Activated CD4-positive, alpha-beta T cell treated with anti-CD3 and anti-CD28 coated beads for 36 hours (primary cell): Measurements from ENCODE around the gene ATP8B1. TPM values are rescaled to one million over a fixed set of nuclear protein-coding genes. Genes with fewer than 3 reads are reported as not detected.

Experiments
- ATAC-seq: fragments of 200-7000 bp; cut with Tn5 transposase; one replicate; pipeline ENCODE4 v1.10.0; 2021; ENCODE audit warnings: mild to moderate bottlenecking, moderate library complexity
- CTCF ChIA-PET: fragments of 350-600 bp; sonication (Branson Sonifier 250); formaldehyde crosslinking; loops from one replicate; lab custom pipeline; 2021; ENCODE audit warnings: antibody characterized with exemption; lab: Charles Lee
- POLR2A ChIA-PET: fragments of 350-600 bp; sonication (Branson Sonifier 250); formaldehyde crosslinking; loops from one replicate; lab custom pipeline; 2021; ENCODE audit warnings: antibody characterized with exemption, inconsistent platforms; lab: Charles Lee
- DNase-seq: peaks from one replicate; pipeline ENCODE4 v3.0.0-alpha.2; 2020
- H3K27ac Mint-ChIP-seq: one replicate; pipeline ENCODE4 v1.8.0; 2021; ENCODE audit warnings: mixed read lengths
- H3K27me3 Mint-ChIP-seq: one replicate; pipeline ENCODE4 v1.8.0; 2021; ENCODE audit warnings: mixed read lengths
- H3K36me3 Mint-ChIP-seq: one replicate; pipeline ENCODE4 v1.8.0; 2021; ENCODE audit warnings: low read depth, mixed read lengths
- H3K4me1 Mint-ChIP-seq: one replicate; pipeline ENCODE4 v1.8.0; 2021; ENCODE audit warnings: mixed read lengths
- H3K4me3 Mint-ChIP-seq: one replicate; pipeline ENCODE4 v1.8.0; 2021; ENCODE audit warnings: mild to moderate bottlenecking, moderate library complexity, mixed read lengths
- H3K9me3 Mint-ChIP-seq: one replicate; pipeline ENCODE4 v1.8.0; 2021; ENCODE audit warnings: low read depth, mixed read lengths
- intact Hi-C, 2 experiments: fragments of 100-400 bp; cut with DNase I in 1 of 2; cut with micrococcal nuclease in 1 of 2; formaldehyde crosslinking; loops; one replicate each; pipeline versions ENCODE4 v1.14.2 to v1.15.1; 2022 to 2024; cut with DNase I, micrococcal nuclease
- total RNA-seq, 2 experiments: library from RNA; stranded (reverse); gene quantifications; one replicate each; pipeline ENCODE4 v1.2.3, GENCODE V29; 2021

ATP8B1 gene
- total RNA-seq, 2 experiments from 2014 or later, result not detected

GRCh38 chr18:57630002-57630753, 172.9 kb downstream of the ATP8B1 start:
- Mint-ChIP-seq H3K4me3 (peak overlapping the region; percentile 97), H3K36me3 (peaks cover 3% of the 10 kb centered on the region), H3K27ac (peak overlapping the region; percentile 96), H3K9me3 (no peaks in the 10 kb centered on the region), H3K4me1 (peaks cover 11% of the 10 kb centered on the region), H3K27me3 (no peaks in the 10 kb centered on the region)
- DNase-seq (peak; percentile 97), ATAC-seq (peak; percentile 99)
- ChIA-PET POLR2A (interaction anchor here (0.6 to 3.1 kb wide), 3 partner anchors 9 to 208 kb away, joined by 4 to 13 read pairs (median 6); partner anchors contain the start of gene NARS1), CTCF (interaction anchor here (0.8 to 1.9 kb wide), 7 partner anchors 10 to 551 kb away, joined by 3 to 10 read pairs (median 3); partner anchors contain the start of gene NARS1)
- intact Hi-C loops, result loop anchor here (1.0 to 10.0 kb wide), 7 partner anchors 9 to 992 kb away; partner anchors contain the start of genes NARS1 (in 2 of the 2), FECH (in 1 of the 2), NEDD4L (in 1 of the 2) and TXNL1 (in 1 of the 2)

- Mint-ChIP-seq H3K4me1 (peaks cover 11% of the 10 kb centered on the region), H3K27ac (peak overlapping the region; percentile 96), H3K4me3 (peak overlapping the region; percentile 97), H3K27me3 (no peaks in the 10 kb centered on the region), H3K9me3 (no peaks in the 10 kb centered on the region), H3K36me3 (peaks cover 3% of the 10 kb centered on the region)
- intact Hi-C loops, result loop anchor here in 1 of 2 experiments (10.0 kb wide), 2 partner anchors 495 to 1505 kb away; partner anchors contain the start of gene SEC11C
- DNase-seq, result no peak
- CTCF ChIA-PET, result interaction anchor here (1.4 to 1.9 kb wide), 3 partner anchors 9 to 552 kb away, joined by 5 to 10 read pairs (median 6); partner anchors contain the start of gene NARS1
- POLR2A ChIA-PET, result interaction anchor here (0.6 to 3.1 kb wide), 2 partner anchors 8 to 16 kb away, joined by 4 to 13 read pairs; partner anchors contain the start of gene NARS1
- no peak for ATAC-seq
Observed at GRCh38 chr18:57629422-57629821, 173.7 kb downstream of the ATP8B1 start.

GRCh38 chr18:57627488-57627887, 175.6 kb downstream of the ATP8B1 start:
- no peak overlapping the region for H3K27ac Mint-ChIP-seq
- intact Hi-C loops, result loop anchor here in 1 of 2 experiments (10.0 kb wide), 2 partner anchors 497 to 1507 kb away; partner anchors contain the start of gene SEC11C
- H3K36me3 Mint-ChIP-seq, result peaks cover 3% of the 10 kb centered on the region
- H3K4me3 Mint-ChIP-seq, result no peak overlapping the region
- POLR2A ChIA-PET, result no interaction called here
- DNase-seq, result no peak
- no peak for ATAC-seq
- H3K9me3 Mint-ChIP-seq, result no peaks in the 10 kb centered on the region
- peaks cover 11% of the 10 kb centered on the region for H3K4me1 Mint-ChIP-seq
- no peaks in the 10 kb centered on the region for H3K27me3 Mint-ChIP-seq
- CTCF ChIA-PET, result interaction anchor here (0.7 kb wide), 1 partner anchor 154 kb away, joined by 3 read pairs; no protein-coding TSS in a partner anchor

- no peak overlapping the region for H3K27ac Mint-ChIP-seq
- no peaks in the 10 kb centered on the region for H3K9me3 Mint-ChIP-seq
- H3K4me1 Mint-ChIP-seq, result peaks cover 8% of the 10 kb centered on the region
- POLR2A ChIA-PET, result interaction anchor here (0.5 kb wide), 1 partner anchor 146 kb away, joined by 3 read pairs; no protein-coding TSS in a partner anchor
- H3K36me3 Mint-ChIP-seq, result peaks cover 10% of the 10 kb centered on the region
- no peak for ATAC-seq
- no peak for DNase-seq
- H3K4me3 Mint-ChIP-seq, result no peak overlapping the region
- CTCF ChIA-PET, result interaction anchor here (0.7 kb wide), 2 partner anchors 22 to 157 kb away, joined by 3 read pairs; no protein-coding TSS in a partner anchor
- H3K27me3 Mint-ChIP-seq, result no peaks in the 10 kb centered on the region
- intact Hi-C loops, result loop anchor here (5.0 to 10.0 kb wide), 3 partner anchors 38 to 1510 kb away; partner anchors contain the start of genes FECH (in 1 of the 2) and SEC11C (in 1 of the 2)
Observed at GRCh38 chr18:57624988-57625387, 178.1 kb downstream of the ATP8B1 start.

GRCh38 chr18:57621246-57621604, 181.9 kb downstream of the ATP8B1 start:
- ChIA-PET CTCF (interaction anchor here (0.6 to 3.0 kb wide), 4 partner anchors 9 to 1513 kb away, joined by 3 to 10 read pairs (median 3); no protein-coding TSS in a partner anchor), POLR2A (interaction anchor here (1.0 to 2.7 kb wide), 4 partner anchors 9 to 970 kb away, joined by 3 to 13 read pairs (median 4); partner anchors contain the start of gene WDR7)
- intact Hi-C loops, result loop anchor here (1.0 to 10.0 kb wide), 8 partner anchors 9 to 1514 kb away; partner anchors contain the start of genes FECH (in 2 of the 2), WDR7 (in 2 of the 2), NEDD4L (in 1 of the 2) and SEC11C (in 1 of the 2)
- Mint-ChIP-seq H3K27me3 (no peaks in the 10 kb centered on the region), H3K4me3 (peak overlapping the region; percentile 88), H3K27ac (peak overlapping the region; percentile 93), H3K9me3 (no peaks in the 10 kb centered on the region), H3K36me3 (peaks cover 31% of the 10 kb centered on the region), H3K4me1 (peaks cover 26% of the 10 kb centered on the region)
- peak; percentile 54 for DNase-seq
- peak; percentile 24 for ATAC-seq

- POLR2A ChIA-PET, result interaction anchor here (0.6 to 2.7 kb wide), 2 partner anchors 10 to 12 kb away, joined by 3 to 13 read pairs; no protein-coding TSS in a partner anchor
- CTCF ChIA-PET, result interaction anchor here (1.2 to 3.0 kb wide), 2 partner anchors 10 to 979 kb away, joined by 3 to 10 read pairs; no protein-coding TSS in a partner anchor
- H3K4me1 Mint-ChIP-seq, result peaks cover 31% of the 10 kb centered on the region
- peak overlapping the region; percentile 80 for H3K27ac Mint-ChIP-seq
- H3K27me3 Mint-ChIP-seq, result no peaks in the 10 kb centered on the region
- intact Hi-C loops, result loop anchor here (5.0 to 10.0 kb wide), 3 partner anchors 33 to 1515 kb away; partner anchors contain the start of genes FECH (in 1 of the 2) and SEC11C (in 1 of the 2)
- no peaks in the 10 kb centered on the region for H3K9me3 Mint-ChIP-seq
- DNase-seq (no peak), ATAC-seq (no peak)
- peaks cover 37% of the 10 kb centered on the region for H3K36me3 Mint-ChIP-seq
- H3K4me3 Mint-ChIP-seq, result peak overlapping the region; percentile 88
Observed at GRCh38 chr18:57619876-57620275, 183.2 kb downstream of the ATP8B1 start.

DNA sequence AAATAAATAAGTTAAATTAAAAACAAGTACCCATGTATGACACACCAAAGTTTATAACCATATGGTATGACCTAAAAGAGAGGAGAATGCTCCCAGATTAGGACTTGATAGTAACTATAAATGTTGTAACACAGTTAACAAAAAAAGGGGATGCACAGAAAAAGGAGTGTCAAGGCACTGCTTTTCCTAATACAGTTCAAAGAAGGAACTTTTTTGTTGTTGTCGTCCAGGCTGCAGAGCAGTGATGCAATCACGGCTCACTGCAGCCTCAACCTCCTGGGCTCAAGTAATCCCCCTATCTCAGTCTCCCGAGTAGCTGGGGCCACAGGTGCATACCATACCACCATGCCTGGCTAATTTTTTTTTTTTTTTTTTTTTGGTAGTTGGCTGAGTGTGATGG, 184.2 kb downstream of the ATP8B1 start:
- Mint-ChIP-seq H3K4me1 (peaks cover 31% of the 10 kb centered on the region), H3K9me3 (no peaks in the 10 kb centered on the region), H3K27ac (no peak overlapping the region), H3K36me3 (peaks cover 38% of the 10 kb centered on the region), H3K4me3 (no peak overlapping the region), H3K27me3 (no peaks in the 10 kb centered on the region)
- no peak for DNase-seq
- ChIA-PET POLR2A (no interaction called here), CTCF (interaction anchor here (3.0 kb wide), 1 partner anchor 11 kb away, joined by 10 read pairs; no protein-coding TSS in a partner anchor)
- intact Hi-C loops, result no loop called here
- no peak for ATAC-seq

DNA sequence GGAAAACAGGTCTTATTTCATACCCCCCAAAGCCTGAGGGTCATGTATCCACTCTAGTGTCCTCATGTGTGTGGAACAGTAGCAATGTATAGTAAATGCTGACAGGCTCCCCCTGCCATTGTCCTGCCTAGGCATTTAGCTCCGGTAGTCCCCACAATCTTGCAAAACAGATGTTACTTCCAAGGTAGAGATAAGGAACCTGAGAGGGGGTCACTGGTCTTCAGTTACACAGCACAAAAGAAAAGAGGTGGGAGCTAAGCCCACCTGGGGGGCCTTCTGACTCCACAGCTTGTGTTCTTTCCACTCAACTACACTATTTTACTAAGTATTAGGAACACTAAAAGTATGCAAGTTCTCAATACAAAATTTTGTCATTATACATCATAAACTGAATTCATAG, 199.2 kb downstream of the ATP8B1 start:
- Mint-ChIP-seq H3K27me3 (no peaks in the 10 kb centered on the region), H3K27ac (no peak overlapping the region), H3K36me3 (peaks cover 63% of the 10 kb centered on the region), H3K4me3 (no peak overlapping the region), H3K4me1 (no peaks in the 10 kb centered on the region), H3K9me3 (no peaks in the 10 kb centered on the region)
- POLR2A ChIA-PET, result no interaction called here
- intact Hi-C loops, result no loop called here
- DNase-seq, result no peak
- CTCF ChIA-PET, result no interaction called here
- no peak for ATAC-seq

Other genes with a start within 250 kb of the ATP8B1 start
- gene FECH, start 216.6 kb downstream of the ATP8B1 start, total RNA-seq, result 10 to 100 TPM; 23.3 to 28.8 TPM
- gene NARS1, start 181.5 kb downstream of the ATP8B1 start, total RNA-seq, result 100 to 1,000 TPM; 115 to 116 TPM
- gene NEDD4L, start 240.9 kb upstream of the ATP8B1 start, total RNA-seq, result 1 to 10 TPM; 6.4 to 6.8 TPM